Naive thymus-derived CD8-positive, alpha-beta T cell (primary cell): Measurements from ENCODE around the gene MMP24. TPM values are rescaled to one million over a fixed set of nuclear protein-coding genes. Genes with fewer than 3 reads are reported as not detected.

Source experiments
- ATAC-seq, 2 donors: fragments of 150-1000 bp; cut with Tn5 transposase in 1 of 2; sonication (Bioruptor Pico), chemical (Tn5 transposase) in 1 of 2; 1 replicate in 1 of 2; 2 replicates in 1 of 2; pipeline ENCODE4 v1.10.0; 2021; ENCODE audit warnings: mild to moderate bottlenecking in 2 of 2, moderate library complexity in 2 of 2
- POLR2A ChIA-PET: fragments of 350-600 bp; sonication (Branson Sonifier 250); formaldehyde crosslinking; loops from one replicate; lab custom pipeline; 2021; ENCODE audit warnings: antibody characterized with exemption; lab: Charles Lee
- DNase-seq, 10 donors: peaks; one replicate each; pipeline versions ENCODE4 v3.0.0 to v3.0.0-alpha.2; 2020 to 2022
- H3K27ac Mint-ChIP-seq, 10 donors: one replicate each; pipeline ENCODE4 v1.8.0; 2020 to 2022; ENCODE audit warnings: mild to moderate bottlenecking in 10 of 10, mixed read lengths in 10 of 10, moderate library complexity in 4 of 10, inconsistent platforms in 1 of 10
- H3K27me3 Mint-ChIP-seq, 5 donors: one replicate each; pipeline ENCODE4 v1.8.0; 2021 to 2022; ENCODE audit warnings: mixed read lengths in 5 of 5
- H3K36me3 Mint-ChIP-seq, 3 donors: one replicate each; pipeline ENCODE4 v1.8.0; 2020 to 2022; ENCODE audit warnings: mixed read lengths in 3 of 3, mild to moderate bottlenecking in 2 of 3, inconsistent platforms in 1 of 3
- H3K4me1 Mint-ChIP-seq, 4 donors: one replicate each; pipeline ENCODE4 v1.8.0; 2021 to 2022; ENCODE audit warnings: mixed read lengths in 4 of 4
- H3K4me3 Mint-ChIP-seq, 10 donors: one replicate each; pipeline ENCODE4 v1.8.0; 2020 to 2022; ENCODE audit warnings: mild to moderate bottlenecking in 10 of 10, mixed read lengths in 10 of 10, moderate library complexity in 6 of 10, inconsistent platforms in 1 of 10
- H3K9me3 Mint-ChIP-seq, 9 donors: one replicate each; pipeline ENCODE4 v1.8.0; 2020 to 2022; ENCODE audit warnings: mixed read lengths in 9 of 9, mild to moderate bottlenecking in 3 of 9, inconsistent platforms in 1 of 9, moderate library complexity in 1 of 9
- polyA plus RNA-seq, 3 donors: library from polyadenylated mRNA; unstranded; fragments of 300-500 nt; fragmentation: Illumina TruSeq; gene quantifications; one replicate each; pipeline ENCODE4 v1.2.3, GENCODE V29; 2021
- total RNA-seq, 8 experiments: library from RNA in 2 of 8; stranded (reverse) in 2 of 8; gene quantifications; one replicate each; pipeline ENCODE4 v1.2.3 and lab custom pipeline; 2021 to 2026

The MMP24 gene
- total and polyA plus RNA-seq, 5 experiments from 2014 or later = 0.07 to 0.13 (median 0.08) TPM; not detected in 2

GRCh38 chr20:35284992-35285805 lies 58.7 kb downstream of the MMP24 start:
- peaks cover 0 to 23% (median 7%) of the 10 kb centered on the region in 3 donors for H3K36me3 Mint-ChIP-seq
- DNase-seq (peak in 1 of 10 donors; percentile 34), ATAC-seq (no peak)
- H3K9me3 Mint-ChIP-seq = no peaks in the 10 kb centered on the region
- H3K27me3 Mint-ChIP-seq = no peaks in the 10 kb centered on the region
- H3K4me3 Mint-ChIP-seq = peak overlapping the region; percentile 79 to 98 (median 94)
- peaks cover 21 to 34% (median 30%) of the 10 kb centered on the region in 4 donors for H3K4me1 Mint-ChIP-seq
- peak overlapping the region; percentile 82 to 98 (median 92) for H3K27ac Mint-ChIP-seq
- POLR2A ChIA-PET = interaction anchor here (0.9 to 1.1 kb wide), 5 partner anchors 9 to 257 kb away, joined by 3 to 5 read pairs (median 3); partner anchors contain the start of genes EDEM2 and ERGIC3

DNA sequence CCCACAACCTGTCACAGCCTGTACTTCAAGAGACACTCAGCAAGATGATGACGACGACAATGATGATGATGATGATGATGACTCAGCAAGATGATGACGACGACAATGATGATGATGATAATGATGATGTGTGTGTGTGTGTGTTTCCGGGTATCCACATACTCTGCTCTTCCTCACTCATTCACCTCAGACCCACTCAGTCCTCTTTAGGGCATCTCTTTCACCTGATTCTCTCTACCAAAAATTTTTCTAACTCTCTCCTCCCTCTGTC lies 59.3 kb downstream of the MMP24 start:
- H3K4me1 Mint-ChIP-seq = peaks cover 20 to 32% (median 29%) of the 10 kb centered on the region in 4 donors
- H3K27me3 Mint-ChIP-seq = no peaks in the 10 kb centered on the region
- H3K27ac Mint-ChIP-seq = peak overlapping the region; percentile 49 to 98 (median 90)
- DNase-seq = no peak
- peaks cover 0 to 17% (median 5%) of the 10 kb centered on the region in 3 donors for H3K36me3 Mint-ChIP-seq
- no peak for ATAC-seq
- POLR2A ChIA-PET = no interaction called here
- H3K9me3 Mint-ChIP-seq = no peaks in the 10 kb centered on the region
- peak overlapping the region; percentile 79 to 98 (median 94) for H3K4me3 Mint-ChIP-seq

DNA sequence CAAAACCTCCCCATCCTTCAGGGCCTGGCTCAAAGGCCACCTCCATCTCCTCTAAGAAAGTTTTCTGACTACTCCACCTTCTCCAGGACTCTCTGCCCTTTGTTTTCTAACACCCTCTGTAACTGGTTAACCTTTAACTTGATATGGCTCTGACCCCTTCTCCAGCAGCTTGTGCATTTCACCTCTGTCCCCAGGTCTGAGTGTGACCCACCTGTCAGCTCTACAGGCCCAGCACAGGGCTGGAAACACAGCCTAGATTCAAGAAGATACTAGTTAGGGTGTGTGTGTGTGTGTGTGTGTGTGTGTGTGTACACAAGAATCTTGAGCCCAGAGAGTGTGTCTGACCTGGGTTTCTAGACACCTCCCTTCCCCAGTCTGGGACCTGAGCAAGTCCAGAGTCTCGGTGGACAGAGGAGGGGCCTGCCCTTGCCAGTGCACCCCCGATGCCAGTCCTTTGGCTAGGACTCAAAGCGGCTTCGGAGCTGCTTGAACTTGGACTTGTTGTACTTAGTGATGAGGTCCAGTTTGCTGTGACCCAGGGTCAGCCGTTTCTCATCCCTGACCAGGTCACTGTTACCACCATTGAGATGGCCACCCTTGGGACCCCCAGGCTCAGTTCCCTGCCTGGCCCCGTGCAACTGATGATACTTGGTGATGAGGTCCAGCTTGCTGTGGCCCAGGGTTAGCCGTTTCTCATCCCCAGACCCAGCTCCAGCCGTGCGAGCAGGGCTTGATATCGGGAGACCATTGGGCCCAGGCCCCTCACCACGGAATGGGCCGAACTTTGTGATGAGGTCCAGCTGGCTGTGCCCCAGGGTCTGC lies 59.8 kb downstream of the MMP24 start:
- Mint-ChIP-seq H3K36me3 (peaks cover 0 to 15% (median 5%) of the 10 kb centered on the region in 3 donors), H3K27ac (peak overlapping the region; percentile 49 to 98 (median 87)), H3K4me3 (peak overlapping the region; percentile 79 to 98 (median 94)), H3K4me1 (peaks cover 20 to 32% (median 29%) of the 10 kb centered on the region in 4 donors), H3K27me3 (no peaks in the 10 kb centered on the region), H3K9me3 (no peaks in the 10 kb centered on the region)
- POLR2A ChIA-PET = no interaction called here
- no peak for ATAC-seq
- DNase-seq = peak in 1 of 10 donors; percentile 56

DNA sequence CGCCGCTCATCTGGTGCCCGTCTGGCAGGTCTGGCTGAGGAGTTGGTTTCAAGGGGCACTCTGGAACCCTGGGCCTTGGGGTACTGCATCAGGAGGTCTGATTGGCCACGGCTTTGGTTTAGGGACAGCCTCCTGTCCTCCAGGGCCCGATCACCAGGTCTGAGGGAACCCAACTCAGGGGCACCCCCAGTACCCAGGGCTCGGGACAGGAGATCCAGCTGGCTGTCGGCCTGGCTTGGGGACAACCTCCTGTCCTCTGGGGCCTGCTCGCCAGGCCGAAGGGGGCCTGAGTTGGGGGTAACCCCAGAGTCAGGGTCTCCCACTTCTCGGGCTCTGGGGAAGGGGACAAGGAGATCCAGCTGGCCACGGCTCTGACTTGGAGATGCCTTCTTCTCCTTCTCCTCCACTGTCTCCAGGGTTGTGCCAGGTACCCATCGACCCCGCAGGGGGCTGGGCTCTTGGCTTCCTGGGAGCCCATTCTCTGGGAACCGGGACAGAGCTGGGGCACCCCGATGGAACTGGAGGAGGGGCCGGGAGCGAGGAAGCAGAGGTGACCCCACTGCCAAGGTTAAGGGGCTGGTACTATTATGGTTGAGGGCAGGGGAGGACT lies 60.5 kb downstream of the MMP24 start:
- peak in 1 of 10 donors; percentile 34 for DNase-seq
- H3K9me3 Mint-ChIP-seq = no peaks in the 10 kb centered on the region
- POLR2A ChIA-PET = interaction anchor here (1.5 kb wide), 1 partner anchor 9 kb away, joined by 5 read pairs; the partner anchor contains the start of gene MMP24OS
- peak overlapping the region in 1 of 10 donors; percentile 98 for H3K4me3 Mint-ChIP-seq
- no peak for ATAC-seq
- H3K27ac Mint-ChIP-seq = no peak overlapping the region
- H3K4me1 Mint-ChIP-seq = peaks cover 20 to 29% (median 28%) of the 10 kb centered on the region in 4 donors
- no peaks in the 10 kb centered on the region for H3K27me3 Mint-ChIP-seq
- H3K36me3 Mint-ChIP-seq = peaks cover 0 to 8% (median 4%) of the 10 kb centered on the region in 3 donors

GRCh38 chr20:35287509-35288324 lies 61.2 kb downstream of the MMP24 start:
- H3K27ac Mint-ChIP-seq = no peak overlapping the region
- H3K27me3 Mint-ChIP-seq = no peaks in the 10 kb centered on the region
- DNase-seq = peak in 1 of 10 donors; percentile 47
- H3K9me3 Mint-ChIP-seq = no peaks in the 10 kb centered on the region
- H3K36me3 Mint-ChIP-seq = peaks cover 0 to 2% (median 0%) of the 10 kb centered on the region in 3 donors
- H3K4me1 Mint-ChIP-seq = peaks cover 17 to 27% (median 23%) of the 10 kb centered on the region in 4 donors
- H3K4me3 Mint-ChIP-seq = peak overlapping the region in 1 of 10 donors; percentile 29
- POLR2A ChIA-PET = interaction anchor here (0.6 to 1.5 kb wide), 2 partner anchors 9 to 10 kb away, joined by 3 to 5 read pairs; partner anchors contain the start of gene MMP24OS
- no peak for ATAC-seq

- Mint-ChIP-seq H3K4me3 (no peak overlapping the region), H3K36me3 (no peaks in the 10 kb centered on the region), H3K27me3 (no peaks in the 10 kb centered on the region), H3K27ac (no peak overlapping the region), H3K9me3 (no peaks in the 10 kb centered on the region), H3K4me1 (peaks cover 13 to 22% (median 19%) of the 10 kb centered on the region in 4 donors)
- no peak for DNase-seq
- ATAC-seq = no peak
- POLR2A ChIA-PET = interaction anchor here (0.6 to 1.5 kb wide), 3 partner anchors 9 to 11 kb away, joined by 3 to 5 read pairs (median 3); partner anchors contain the start of gene MMP24OS
These were observed 62.0 kb downstream of the MMP24 start for GRCh38 chr20:35288325-35289060.

GRCh38 chr20:35290186-35290886 lies 63.8 kb downstream of the MMP24 start:
- POLR2A ChIA-PET = interaction anchor here (0.6 kb wide), 2 partner anchors 607 to 1094 kb away, joined by 3 to 7 read pairs; no protein-coding TSS in a partner anchor
- no peak for DNase-seq
- Mint-ChIP-seq H3K27ac (no peak overlapping the region), H3K4me1 (peaks cover 3 to 7% (median 6%) of the 10 kb centered on the region in 4 donors), H3K27me3 (no peaks in the 10 kb centered on the region), H3K9me3 (no peaks in the 10 kb centered on the region), H3K36me3 (no peaks in the 10 kb centered on the region), H3K4me3 (peak overlapping the region in 1 of 10 donors; percentile 29)
- no peak for ATAC-seq

- no peaks in the 10 kb centered on the region for H3K36me3 Mint-ChIP-seq
- H3K27ac Mint-ChIP-seq = peak overlapping the region in 1 of 10 donors; percentile 12
- H3K9me3 Mint-ChIP-seq = no peaks in the 10 kb centered on the region
- ATAC-seq (no peak), DNase-seq (no peak)
- POLR2A ChIA-PET = interaction anchor here (0.6 kb wide), 1 partner anchor 1094 kb away, joined by 3 read pairs; no protein-coding TSS in a partner anchor
- H3K4me3 Mint-ChIP-seq = no peak overlapping the region
- H3K27me3 Mint-ChIP-seq = no peaks in the 10 kb centered on the region
- H3K4me1 Mint-ChIP-seq = peaks cover 0 to 2% (median 2%) of the 10 kb centered on the region in 4 donors
These were observed 64.5 kb downstream of the MMP24 start for GRCh38 chr20:35290887-35291417.

- ATAC-seq (no peak), DNase-seq (no peak)
- H3K27me3 Mint-ChIP-seq = no peaks in the 10 kb centered on the region
- POLR2A ChIA-PET = interaction anchor here (0.6 kb wide), 1 partner anchor 14 kb away, joined by 3 read pairs; the partner anchor contains the start of gene MMP24OS
- H3K4me3 Mint-ChIP-seq = no peak within 1 kb of the TSS
- no peaks in the 10 kb centered on the region for H3K4me1 Mint-ChIP-seq
- H3K27ac Mint-ChIP-seq = peak within 1 kb of the TSS in 1 of 10 donors; percentile 62
- H3K9me3 Mint-ChIP-seq = no peaks in the 10 kb centered on the region
- no peaks in the 10 kb centered on the region for H3K36me3 Mint-ChIP-seq
These were observed 65.4 kb downstream of the MMP24 start, which contains the start of gene FAM83C for GRCh38 chr20:35291654-35292503. Gene FAM83C, minus strand, starts transcription at chr20:35292425. Its CDS starts 121 bp downstream, at chr20:35292304.
